ENCODE results near the gene NANOS3.

The NANOS3 gene

GRCh38 chr19:13876834-13877233 is at the start of gene NANOS3:
Gene NANOS3 (plus strand): TSS chr19:13877134. CDS start chr19:13877249, 115 bp downstream.
- no peak for DNase-seq (ENCODE audit: low spot score)

GRCh38 chr19:13827656-13828055 is 49.3 kb upstream of the NANOS3 start:
- DNase-seq (ENCODE audit: low spot score): no peak

- no peak for DNase-seq (ENCODE audit: low spot score)
Observed at GRCh38 chr19:13830114-13830740, 46.7 kb upstream of the NANOS3 start.

GRCh38 chr19:13830741-13831536 is 46.0 kb upstream of the NANOS3 start:
- no peak for DNase-seq (ENCODE audit: low spot score)

GRCh38 chr19:13831537-13832467 is 45.1 kb upstream of the NANOS3 start:
- DNase-seq (ENCODE audit: low spot score): no peak

- peak; percentile 92 for DNase-seq (ENCODE audit: low spot score)
Observed at GRCh38 chr19:13833330-13834243, 43.3 kb upstream of the NANOS3 start.

- no peak for DNase-seq (ENCODE audit: low spot score)
Observed at GRCh38 chr19:13834244-13835069, 42.5 kb upstream of the NANOS3 start.

GRCh38 chr19:13835791-13836723 is 40.9 kb upstream of the NANOS3 start:
- no peak for DNase-seq (ENCODE audit: low spot score)

GRCh38 chr19:13838435-13839129 is 38.4 kb upstream of the NANOS3 start:
- DNase-seq (ENCODE audit: low spot score): no peak

GRCh38 chr19:13839130-13839937 is 37.6 kb upstream of the NANOS3 start:
- peak; percentile 73 for DNase-seq (ENCODE audit: low spot score)

- no peak for DNase-seq (ENCODE audit: low spot score)
Observed at GRCh38 chr19:13839938-13840304, 37.0 kb upstream of the NANOS3 start.

GRCh38 chr19:13840305-13841085 is 36.4 kb upstream of the NANOS3 start:
- DNase-seq (ENCODE audit: low spot score): no peak

GRCh38 chr19:13841086-13841961 is 35.6 kb upstream of the NANOS3 start:
- DNase-seq (ENCODE audit: low spot score): no peak

GRCh38 chr19:13841962-13842290 is 35.0 kb upstream of the NANOS3 start:
- no peak for DNase-seq (ENCODE audit: low spot score)

GRCh38 chr19:13842291-13843103 is 34.4 kb upstream of the NANOS3 start:
- DNase-seq (ENCODE audit: low spot score): peak; percentile 64
